ENCODE data around the gene SYNPO.

The SYNPO gene

GRCh38 chr5:150651924-150652671 lies 11.6 kb downstream of the SYNPO start:
- H3K4me3 ChIP-seq (ENCODE audit: low read depth, low read length), result no peak overlapping the region
- TF ChIP-seq CTCF (IDR thresholded peaks at IDR 0.05; ENCODE audit: borderline replicate concordance, insufficient read depth, low read depth, low read length), result no peak

- H3K4me3 ChIP-seq (ENCODE audit: low read depth, low read length), result no peak overlapping the region
- TF ChIP-seq CTCF (IDR thresholded peaks at IDR 0.05; ENCODE audit: borderline replicate concordance, insufficient read depth, low read depth, low read length), result no peak
Observed at GRCh38 chr5:150653145-150653761, 12.8 kb downstream of the SYNPO start.

GRCh38 chr5:150653762-150654556 lies 13.5 kb downstream of the SYNPO start:
- no peak overlapping the region for H3K4me3 ChIP-seq (ENCODE audit: low read depth, low read length)
- TF ChIP-seq CTCF (IDR thresholded peaks at IDR 0.05; ENCODE audit: borderline replicate concordance, insufficient read depth, low read depth, low read length), result no peak

GRCh38 chr5:150655221-150655620 lies 14.8 kb downstream of the SYNPO start:
- H3K4me3 ChIP-seq (ENCODE audit: low read depth, low read length), result no peak overlapping the region
- TF ChIP-seq CTCF (IDR thresholded peaks at IDR 0.05; ENCODE audit: borderline replicate concordance, insufficient read depth, low read depth, low read length), result no peak

GRCh38 chr5:150656191-150657132 lies 16.0 kb downstream of the SYNPO start:
- TF ChIP-seq CTCF (IDR thresholded peaks at IDR 0.05; ENCODE audit: borderline replicate concordance, insufficient read depth, low read depth, low read length), result peak; percentile 79
- peak overlapping the region; percentile 59 for H3K4me3 ChIP-seq (ENCODE audit: low read depth, low read length)

- H3K4me3 ChIP-seq (ENCODE audit: low read depth, low read length), result no peak overlapping the region
- no peak for TF ChIP-seq CTCF (IDR thresholded peaks at IDR 0.05; ENCODE audit: borderline replicate concordance, insufficient read depth, low read depth, low read length)
Observed at GRCh38 chr5:150658121-150658520, 17.7 kb downstream of the SYNPO start.

Measured in GM12875 (cell line).